ENCODE data around the gene NPFFR2. TPM values are rescaled to one million over a fixed set of nuclear protein-coding genes. Genes with fewer than 3 reads are reported as not detected.

Gene NPFFR2
- total and polyA plus RNA-seq, 8 donors: 0.29 to 0.55 TPM; not detected in 6

GRCh38 chr4:72194453-72194852 lies 162.7 kb downstream of the NPFFR2 start:
- TF ChIP-seq POLR2AphosphoS5 (IDR thresholded peaks at IDR 0.05): no peak
- no peak for DNase-seq
- WGBS, 5 donors: 46 to 79% (median 62%) methylated on average over 1 of the region's 1 CpG
- no peaks in the 10 kb centered on the region for H3K4me1 ChIP-seq
- no peak overlapping the region for H3K4me3 ChIP-seq
- intact Hi-C loops (cut with DNase I; ENCODE audit: low total_unique reads): no loop called here
- H3K27me3 ChIP-seq: no peaks in the 10 kb centered on the region
- H3K27ac ChIP-seq: no peak overlapping the region
- no peaks in the 10 kb centered on the region for H3K36me3 ChIP-seq
- H3K9me3 ChIP-seq: no peaks in the 10 kb centered on the region

Other genes with a start within 250 kb of the NPFFR2 start
- 10 to 100 TPM in 1 of 5 donors, 1 to 10 TPM in 1, not detected in 3; 5.5 to 14.5 TPM for gene GC, start 247.9 kb upstream of the NPFFR2 start, total RNA-seq
- gene GC, start 247.9 kb upstream of the NPFFR2 start, polyA plus RNA-seq: 10 to 100 TPM in 1 of 3 donors, 1 to 10 TPM in 2; 2.8 to 12.2 (median 8.2) TPM

Measured in stomach (tissue), 9 donors.